GM19099 (cell line): ENCODE measurements around the gene NLRC5.

Experiments used
- POLR2A ChIP-seq: IDR thresholded peaks from 3 replicates; pipeline ENCODE4 v1.6.1; 2011; ENCODE audit warnings: low read depth; ENCODE audit not compliant: insufficient read length; ENCODE audit errors: extremely low read depth

NLRC5 gene

GRCh38 chr16:57001026-57001679 lies 11.8 kb downstream of the NLRC5 start:
- no peak for TF ChIP-seq POLR2A

GRCh38 chr16:57003439-57004386 lies 14.4 kb downstream of the NLRC5 start:
- TF ChIP-seq POLR2A: no peak

- TF ChIP-seq POLR2A: peak; percentile 27
Measured at GRCh38 chr16:57004387-57005250, 15.3 kb downstream of the NLRC5 start.

- TF ChIP-seq POLR2A: no peak
Measured at GRCh38 chr16:57007050-57007449, 17.7 kb downstream of the NLRC5 start.

- no peak for TF ChIP-seq POLR2A
Measured at GRCh38 chr16:57007530-57007929, 18.2 kb downstream of the NLRC5 start.

GRCh38 chr16:57008440-57008839 lies 19.1 kb downstream of the NLRC5 start:
- no peak for TF ChIP-seq POLR2A

- no peak for TF ChIP-seq POLR2A
Measured at GRCh38 chr16:57009643-57010170, 20.4 kb downstream of the NLRC5 start.

GRCh38 chr16:57012353-57012752 lies 23.0 kb downstream of the NLRC5 start:
- TF ChIP-seq POLR2A: no peak

GRCh38 chr16:57013229-57013628 lies 23.9 kb downstream of the NLRC5 start:
- no peak for TF ChIP-seq POLR2A

- TF ChIP-seq POLR2A: no peak
Measured at GRCh38 chr16:57013902-57014301, 24.5 kb downstream of the NLRC5 start.

- TF ChIP-seq POLR2A: no peak
Measured at GRCh38 chr16:57016301-57016700, 26.9 kb downstream of the NLRC5 start.

GRCh38 chr16:57016831-57017230 lies 27.5 kb downstream of the NLRC5 start:
- TF ChIP-seq POLR2A: no peak

GRCh38 chr16:57017251-57017650 lies 27.9 kb downstream of the NLRC5 start:
- no peak for TF ChIP-seq POLR2A

GRCh38 chr16:57019746-57020145 lies 30.4 kb downstream of the NLRC5 start:
- no peak for TF ChIP-seq POLR2A

- no peak for TF ChIP-seq POLR2A
Measured at GRCh38 chr16:57020651-57021050, 31.3 kb downstream of the NLRC5 start.
